Right lobe of liver (tissue), 6 donors: Measurements from ENCODE around the gene MSMP. TPM values are rescaled to one million over a fixed set of nuclear protein-coding genes. Genes with fewer than 3 reads are reported as not detected.

Experiments used
- ATAC-seq, 4 donors: fragments of 200-7000 bp; cut with Tn5 transposase; one replicate each; pipeline ENCODE4 v1.9.1; 2020; ENCODE audit warnings: mild to moderate bottlenecking in 4 of 4, moderate library complexity in 4 of 4
- DNase-seq, 3 donors: peaks; one replicate each; pipeline ENCODE4 v3.0.0-alpha.2; 2020
- H3K27ac ChIP-seq, 3 donors: fragments of 200-600 bp; one replicate each; pipeline ENCODE4 v1.8.0; 2022
- H3K27me3 ChIP-seq, 2 donors: fragments of 200-600 bp; one replicate each; pipeline ENCODE4 v1.8.0; 2022
- H3K36me3 ChIP-seq, 4 donors: fragments of 200-600 bp; sonication (generic) in 1 of 4; one replicate each; pipeline versions ENCODE4 v1.5.1 to v1.8.0; 2017 to 2022; ENCODE audit warnings: control low read depth in 1 of 4
- H3K4me1 ChIP-seq, 4 donors: fragments of 200-600 bp; sonication (generic) in 1 of 4; one replicate each; pipeline versions ENCODE4 v1.5.1 to v1.8.0; 2017 to 2022; ENCODE audit warnings: control low read depth in 1 of 4
- H3K4me3 ChIP-seq, 3 donors: fragments of 200-600 bp; one replicate each; pipeline ENCODE4 v1.8.0; 2022
- H3K9me3 ChIP-seq, 4 donors: fragments of 200-600 bp; sonication (generic) in 1 of 4; one replicate each; pipeline versions ENCODE4 v1.5.1 to v1.8.0; 2017 to 2022; ENCODE audit warnings: control low read depth in 1 of 4
- POLR2A ChIP-seq: fragments of 450-650 bp; IDR thresholded peaks from one replicate; pipeline ENCODE4 v1.6.1; 2017; ENCODE audit warnings: antibody characterized with exemption, mild to moderate bottlenecking
- WGBS: methylation state at CpG from one replicate; pipeline ENCODE4 v1.1.6; 2018; ENCODE audit warnings: low coverage, low lambda C conversion rate; ENCODE audit not compliant: insufficient coverage; ENCODE audit errors: missing lambda C conversion rate; 5-methylcytosine and 5-hydroxymethylcytosine counted together
- intact Hi-C, 2 donors: fragments of 100-400 bp; cut with DNase I; formaldehyde crosslinking; loops; one replicate each; pipeline versions ENCODE4 v1.11.2 to v1.14.1; 2022
- total RNA-seq, 6 experiments: library from RNA; depleted of rRNA in 2 of 6; stranded (reverse); fragments of >200 nt in 2 of 6; fragmentation: NEBNext Ultra II Directional in 3 of 6; extraction: Animal tissue kit (Norgen Biotek cat#: 25700) in 3 of 6; gene quantifications; one replicate each; pipeline versions ENCODE4 v1.1.0 to v1.2.4, GENCODE V29; 2016 to 2023
- TF ChIP-seq, protein P1 (sequence below), 4 donors: fragments of 200-600 bp in 3 of 4; fragments of 450-650 bp in 1 of 4; IDR thresholded peaks; one replicate each; pipeline versions ENCODE4 v1.5.1 to v1.8.0; 2016 to 2022; ENCODE audit warnings: antibody characterized with exemption in 4 of 4, mild to moderate bottlenecking in 2 of 4
- donor health status: DM: no; HTN: yes; CAD: no.
- donor health status: DM: no; HTN: no; CAD: no.
- donor health status: DM: no; HTN: no; CAD: no.
- donor health status: DM: no; HTN: yes; CAD: no.
- donor health status: DM: no; HTN: yes; CAD: no.

The MSMP gene
- total RNA-seq, 6 experiments from 2014 or later = not detected

- no peaks in the 10 kb centered on the region for H3K27me3 ChIP-seq
- peaks cover 7 to 45% (median 21%) of the 10 kb centered on the region in 4 donors for H3K36me3 ChIP-seq
- intact Hi-C loops = no loop called here
- peaks cover 0 to 33% (median 15%) of the 10 kb centered on the region in 4 donors for H3K4me1 ChIP-seq
- WGBS = 15% methylated on average over 3 of the region's 3 CpGs
- peak overlapping the region; percentile 78 to 83 (median 82) for H3K4me3 ChIP-seq
- H3K9me3 ChIP-seq = no peaks in the 10 kb centered on the region
- ATAC-seq (peak; percentile 46 to 56 (median 48)), DNase-seq (peak in 1 of 3 donors; percentile 68)
- H3K27ac ChIP-seq = peak overlapping the region in 1 of 3 donors; percentile 85
- TF ChIP-seq, protein P1, sequence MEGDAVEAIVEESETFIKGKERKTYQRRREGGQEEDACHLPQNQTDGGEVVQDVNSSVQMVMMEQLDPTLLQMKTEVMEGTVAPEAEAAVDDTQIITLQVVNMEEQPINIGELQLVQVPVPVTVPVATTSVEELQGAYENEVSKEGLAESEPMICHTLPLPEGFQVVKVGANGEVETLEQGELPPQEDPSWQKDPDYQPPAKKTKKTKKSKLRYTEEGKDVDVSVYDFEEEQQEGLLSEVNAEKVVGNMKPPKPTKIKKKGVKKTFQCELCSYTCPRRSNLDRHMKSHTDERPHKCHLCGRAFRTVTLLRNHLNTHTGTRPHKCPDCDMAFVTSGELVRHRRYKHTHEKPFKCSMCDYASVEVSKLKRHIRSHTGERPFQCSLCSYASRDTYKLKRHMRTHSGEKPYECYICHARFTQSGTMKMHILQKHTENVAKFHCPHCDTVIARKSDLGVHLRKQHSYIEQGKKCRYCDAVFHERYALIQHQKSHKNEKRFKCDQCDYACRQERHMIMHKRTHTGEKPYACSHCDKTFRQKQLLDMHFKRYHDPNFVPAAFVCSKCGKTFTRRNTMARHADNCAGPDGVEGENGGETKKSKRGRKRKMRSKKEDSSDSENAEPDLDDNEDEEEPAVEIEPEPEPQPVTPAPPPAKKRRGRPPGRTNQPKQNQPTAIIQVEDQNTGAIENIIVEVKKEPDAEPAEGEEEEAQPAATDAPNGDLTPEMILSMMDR (IDR thresholded peaks at IDR 0.05) = no peak
- no peak for TF ChIP-seq POLR2A
Measured at GRCh38 chr9:35746583-35746982, 7.5 kb downstream of the MSMP start.

- Histone ChIP-seq H3K27me3 (no peaks in the 10 kb centered on the region), H3K4me3 (no peak overlapping the region), H3K36me3 (peaks cover 7 to 40% (median 17%) of the 10 kb centered on the region in 4 donors), H3K4me1 (peaks cover 0 to 33% (median 15%) of the 10 kb centered on the region in 4 donors), H3K27ac (no peak overlapping the region), H3K9me3 (no peaks in the 10 kb centered on the region)
- ATAC-seq (no peak), DNase-seq (peak in 1 of 3 donors; percentile 21)
- no peak for TF ChIP-seq POLR2A
- TF ChIP-seq, protein P1 (IDR thresholded peaks at IDR 0.05) = no peak
- intact Hi-C loops = no loop called here
- WGBS = 33% methylated on average over 1 of the region's 1 CpG
Measured at GRCh38 chr9:35745569-35745968, 8.5 kb downstream of the MSMP start.

- H3K27me3 ChIP-seq = no peaks in the 10 kb centered on the region
- ATAC-seq (no peak), DNase-seq (peak in 1 of 3 donors; percentile 30)
- intact Hi-C loops = no loop called here
- TF ChIP-seq, protein P1 (IDR thresholded peaks at IDR 0.05) = no peak
- no peak for TF ChIP-seq POLR2A
- no peak overlapping the region for H3K4me3 ChIP-seq
- H3K36me3 ChIP-seq = peaks cover 8 to 53% (median 28%) of the 10 kb centered on the region in 4 donors
- H3K9me3 ChIP-seq = no peaks in the 10 kb centered on the region
- no peak overlapping the region for H3K27ac ChIP-seq
- H3K4me1 ChIP-seq = peaks cover 0 to 27% (median 10%) of the 10 kb centered on the region in 4 donors
- 79% methylated on average over 6 of the region's 8 CpGs for WGBS
Measured at GRCh38 chr9:35743880-35744518, 10.1 kb downstream of the MSMP start.

GRCh38 chr9:35743452-35743851 is 10.6 kb downstream of the MSMP start:
- peaks cover 8 to 58% (median 32%) of the 10 kb centered on the region in 4 donors for H3K36me3 ChIP-seq
- WGBS = 62% methylated on average over 2 of the region's 2 CpGs

More at GRCh38 chr9:35743452-35743851, 10.6 kb downstream of the MSMP start:
- Histone ChIP-seq H3K4me1 (peaks cover 0 to 27% (median 10%) of the 10 kb centered on the region in 4 donors), H3K4me3 (no peak overlapping the region), H3K27ac (no peak overlapping the region), H3K27me3 (no peaks in the 10 kb centered on the region), H3K9me3 (no peaks in the 10 kb centered on the region)
- TF ChIP-seq POLR2A = no peak
- TF ChIP-seq, protein P1 (IDR thresholded peaks at IDR 0.05) = no peak
- ATAC-seq (no peak), DNase-seq (peak in 1 of 3 donors; percentile 10)
- intact Hi-C loops = no loop called here
